Inferior parietal cortex (tissue), 1 donor: ENCODE measurements around the gene OR14A16.

Experiments used
- DNase-seq: peaks from one replicate; pipeline ENCODE4 v3.0.0-alpha.2; 2016; ENCODE audit errors: extremely low spot score

The OR14A16 gene, protein sequence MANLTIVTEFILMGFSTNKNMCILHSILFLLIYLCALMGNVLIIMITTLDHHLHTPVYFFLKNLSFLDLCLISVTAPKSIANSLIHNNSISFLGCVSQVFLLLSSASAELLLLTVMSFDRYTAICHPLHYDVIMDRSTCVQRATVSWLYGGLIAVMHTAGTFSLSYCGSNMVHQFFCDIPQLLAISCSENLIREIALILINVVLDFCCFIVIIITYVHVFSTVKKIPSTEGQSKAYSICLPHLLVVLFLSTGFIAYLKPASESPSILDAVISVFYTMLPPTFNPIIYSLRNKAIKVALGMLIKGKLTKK

DNA sequence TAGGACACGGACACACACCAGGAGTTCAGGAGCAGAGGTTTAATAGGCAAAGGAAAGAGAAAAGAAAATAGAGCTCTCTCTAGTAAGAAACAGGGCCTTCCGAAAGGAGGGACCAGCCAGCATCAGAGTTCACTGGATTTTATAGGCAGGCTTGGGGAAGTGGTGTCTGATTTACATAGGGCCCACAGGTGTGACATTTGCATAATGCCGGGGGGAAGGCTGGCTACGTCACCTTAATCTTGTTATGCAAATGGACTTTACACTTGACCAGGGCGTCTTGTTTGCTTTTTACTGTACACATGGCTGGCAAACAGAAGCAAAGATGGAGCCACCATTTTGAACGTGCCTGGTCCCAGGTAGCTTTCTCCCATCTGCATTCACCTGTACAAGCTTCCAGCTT lies at the start of gene OR14A16:
Gene OR14A16, minus strand, starts transcription at position 97 of the 400 bp plus-strand sequence. CDS start 8,390 bp downstream, outside the sequence.
- DNase-seq, result no peak

DNA sequence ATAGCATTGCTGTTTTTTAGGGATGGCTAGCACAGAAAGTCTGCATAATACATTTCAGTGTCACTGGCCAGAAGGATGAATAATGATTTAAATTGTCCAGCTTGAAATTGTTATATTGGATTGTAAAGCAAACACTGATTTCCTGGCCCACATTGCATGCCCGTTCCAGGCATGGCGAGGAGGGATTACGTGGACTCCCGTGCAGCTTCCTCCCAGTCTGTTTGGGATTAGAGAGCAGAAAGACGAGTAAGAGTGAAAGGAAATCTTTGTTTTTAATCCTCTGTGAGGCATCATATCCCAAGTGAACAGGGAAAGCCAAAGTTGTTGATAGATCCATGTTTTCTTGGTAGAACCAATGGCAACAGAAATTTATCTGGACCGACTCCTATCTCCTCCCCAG lies 41.5 kb upstream of the OR14A16 start:
- DNase-seq, result no peak

DNA sequence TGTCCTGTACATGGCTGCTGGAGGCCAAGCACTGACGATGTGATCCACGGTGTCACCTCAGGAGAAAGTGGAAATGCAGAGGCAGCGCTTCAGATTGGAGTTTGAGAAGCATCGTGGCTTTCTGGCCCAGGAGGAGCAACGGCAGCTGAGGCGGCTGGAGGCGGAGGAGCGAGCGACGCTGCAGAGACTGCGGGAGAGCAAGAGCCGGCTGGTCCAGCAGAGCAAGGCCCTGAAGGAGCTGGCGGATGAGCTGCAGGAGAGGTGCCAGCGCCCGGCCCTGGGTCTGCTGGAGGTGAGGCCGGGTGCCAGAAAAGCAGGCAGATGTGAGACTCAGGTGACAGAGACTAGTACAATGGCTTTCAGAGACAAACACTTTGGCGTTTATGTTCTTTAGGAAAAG lies 40.7 kb upstream of the OR14A16 start:
- DNase-seq, result no peak

DNA sequence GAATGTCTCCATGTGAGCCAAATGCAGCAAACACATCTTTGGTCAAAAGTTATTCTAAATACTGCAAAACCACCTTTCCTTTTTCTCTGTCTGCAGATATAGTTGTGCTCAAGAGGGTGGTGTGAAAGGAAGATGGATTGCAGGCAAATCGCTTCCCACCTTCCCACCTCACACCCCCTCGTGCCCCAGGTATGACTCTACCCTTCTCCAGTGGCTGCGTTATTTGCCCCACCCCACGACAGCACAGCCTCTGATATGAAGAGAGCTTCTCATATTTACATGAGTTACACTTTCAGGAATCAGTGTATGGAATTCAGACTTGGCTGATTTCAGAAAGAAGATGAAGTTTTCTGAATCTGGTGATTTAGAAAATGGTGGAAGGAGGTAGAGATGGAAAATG lies 38.8 kb upstream of the OR14A16 start:
- no peak for DNase-seq

DNA sequence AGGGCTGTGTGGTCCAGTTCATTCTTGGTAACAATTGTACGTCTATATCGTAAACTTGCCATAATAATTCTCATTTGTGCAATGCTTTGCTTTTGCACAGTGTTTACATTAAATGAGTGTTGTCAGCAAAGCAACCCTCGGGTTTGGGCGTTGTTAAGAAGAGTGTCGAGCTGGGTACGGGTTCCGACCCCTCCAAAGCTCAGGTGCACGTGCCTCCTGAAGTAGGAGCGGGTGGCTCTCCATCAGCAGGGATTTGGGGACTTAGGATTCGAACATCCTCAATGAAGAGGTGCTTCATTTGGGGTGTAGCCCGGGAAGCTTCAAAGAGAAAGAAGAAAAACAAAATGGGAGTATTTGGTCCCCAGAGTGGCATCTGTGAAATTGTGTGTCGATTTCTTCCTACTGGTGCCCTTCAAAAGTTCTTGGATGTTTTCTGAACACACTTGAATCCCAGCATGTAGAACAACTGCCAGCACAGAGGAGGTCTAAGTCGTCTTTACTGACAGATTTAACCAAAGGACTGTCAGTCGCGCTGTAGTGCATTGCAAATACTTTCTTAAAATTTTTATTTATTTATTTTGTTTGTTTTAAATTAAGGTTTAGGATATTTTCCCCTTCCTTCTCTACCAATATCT lies 34.2 kb upstream of the OR14A16 start:
- DNase-seq, result no peak

DNA sequence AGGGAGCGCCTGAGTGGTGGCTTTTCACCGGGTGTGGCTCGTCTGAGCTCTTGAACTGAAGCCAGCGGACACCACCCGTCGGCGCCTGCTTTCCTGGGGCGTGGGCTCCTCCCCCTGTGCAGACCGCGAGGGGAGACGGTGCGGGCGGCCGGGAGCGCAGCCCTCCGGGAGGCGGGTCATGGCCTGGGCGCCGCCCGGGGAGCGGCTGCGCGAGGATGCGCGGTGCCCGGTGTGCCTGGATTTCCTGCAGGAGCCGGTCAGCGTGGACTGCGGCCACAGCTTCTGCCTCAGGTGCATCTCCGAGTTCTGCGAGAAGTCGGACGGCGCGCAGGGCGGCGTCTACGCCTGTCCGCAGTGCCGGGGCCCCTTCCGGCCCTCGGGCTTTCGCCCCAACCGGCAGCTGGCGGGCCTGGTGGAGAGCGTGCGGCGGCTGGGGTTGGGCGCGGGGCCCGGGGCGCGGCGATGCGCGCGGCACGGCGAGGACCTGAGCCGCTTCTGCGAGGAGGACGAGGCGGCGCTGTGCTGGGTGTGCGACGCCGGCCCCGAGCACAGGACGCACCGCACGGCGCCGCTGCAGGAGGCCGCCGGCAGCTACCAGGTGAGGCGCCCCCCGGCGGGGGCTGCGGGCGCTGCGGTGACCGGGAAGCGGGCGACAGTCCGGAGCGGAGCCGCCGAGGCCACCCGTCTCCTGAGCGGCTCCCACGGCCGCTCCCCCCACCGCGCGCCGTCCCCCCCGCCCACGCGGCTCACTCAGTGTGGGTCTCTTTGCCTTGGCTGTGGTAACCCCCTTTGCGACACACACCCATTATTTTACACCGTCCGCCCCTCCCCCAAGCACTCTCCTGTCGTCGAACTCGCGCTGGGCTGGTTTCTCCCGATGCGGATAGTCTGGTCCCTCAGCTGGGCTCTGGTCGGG lies 33.4 kb upstream of the OR14A16 start, which contains the start of gene TRIM58:
Gene TRIM58, plus strand, starts transcription at position 119 of the 916 bp plus-strand sequence. Its CDS starts 60 bp downstream, at position 179.
- DNase-seq, result peak; percentile 39

DNA sequence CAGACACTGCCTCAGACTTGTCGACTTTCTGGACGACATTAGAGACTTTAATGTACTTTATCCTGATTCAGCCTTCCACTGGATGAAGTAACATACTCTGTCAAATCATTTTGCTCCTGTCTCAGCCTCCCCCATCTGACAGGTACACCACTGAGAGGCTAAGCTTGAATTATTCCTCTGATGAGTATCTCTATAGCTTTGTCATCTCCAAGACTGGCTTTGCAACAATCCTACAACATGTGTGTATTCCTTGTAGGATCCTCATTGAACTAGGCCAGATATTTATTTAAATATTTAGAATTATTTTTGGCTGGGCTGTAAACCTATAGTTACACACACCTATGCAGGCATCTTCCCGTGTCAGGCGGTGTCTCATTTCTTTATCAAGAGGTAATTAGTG lies 32.0 kb upstream of the OR14A16 start:
- no peak for DNase-seq

DNA sequence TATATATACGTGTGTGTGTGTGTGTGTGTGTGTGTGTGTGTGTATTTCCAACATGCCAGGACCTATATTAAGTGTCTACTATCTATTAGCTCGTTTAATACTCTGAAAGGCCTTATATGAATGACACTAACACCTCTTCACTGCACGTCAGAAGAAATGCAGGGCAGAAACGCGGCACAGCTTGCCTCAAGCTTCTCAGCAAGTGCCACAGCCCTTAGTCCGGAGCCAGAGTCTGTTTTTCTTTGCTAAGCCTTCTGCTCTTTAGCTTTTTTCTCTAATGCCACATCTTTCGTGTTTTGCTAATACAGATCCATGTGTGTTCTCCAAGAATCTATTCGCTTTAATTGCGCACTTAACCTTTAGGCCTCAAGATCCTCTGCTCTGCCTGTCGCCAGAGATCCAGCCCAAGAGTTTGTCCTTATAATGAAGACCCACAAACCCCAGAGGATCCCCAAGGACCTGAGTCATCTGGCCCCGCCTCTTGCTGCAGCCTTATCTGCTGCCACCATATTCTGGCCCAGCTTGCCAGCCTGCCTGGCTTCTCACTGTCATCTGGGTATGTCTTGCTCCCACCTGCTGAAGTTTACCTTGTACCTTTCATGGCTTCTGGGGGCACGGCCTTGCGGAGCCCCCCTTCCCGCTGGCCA lies 31.1 kb upstream of the OR14A16 start:
- DNase-seq, result peak; percentile 38

DNA sequence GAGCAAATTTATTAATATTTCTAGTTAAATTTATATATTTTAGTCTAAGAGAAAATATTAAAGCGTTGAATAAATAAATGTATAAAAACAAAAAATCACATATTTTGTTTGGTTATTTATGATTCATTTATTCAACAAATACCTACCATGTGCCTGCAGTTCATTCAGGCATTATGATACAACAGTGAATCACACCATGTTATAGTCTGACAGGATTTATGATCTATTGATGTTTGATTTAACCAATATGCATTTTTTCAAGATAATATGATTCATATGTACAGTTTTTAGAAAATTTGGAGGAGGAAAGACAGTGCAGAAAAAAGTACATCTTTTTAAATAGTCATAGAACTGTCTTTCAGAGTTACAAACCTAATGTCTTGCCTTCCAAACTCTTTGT lies 25.7 kb upstream of the OR14A16 start:
- DNase-seq, result no peak

DNA sequence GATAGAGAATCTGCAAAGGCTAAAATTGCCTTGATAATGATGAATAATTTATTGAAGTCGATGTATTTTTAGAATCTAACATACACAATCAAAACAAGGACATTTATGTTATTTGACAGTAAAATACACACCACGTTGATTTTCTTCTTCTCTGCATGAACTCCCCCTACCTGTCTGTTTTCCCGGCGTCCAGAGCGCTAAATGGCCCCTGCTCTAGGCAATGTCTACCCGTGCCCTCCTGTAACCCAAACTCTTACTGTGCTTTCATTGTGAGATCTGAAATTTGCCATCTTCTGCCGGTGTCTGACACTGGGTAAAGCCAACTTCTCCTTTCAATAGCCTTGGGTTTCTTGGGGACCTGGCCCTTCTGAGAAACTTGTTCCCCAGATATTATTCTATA lies 24.4 kb upstream of the OR14A16 start:
- no peak for DNase-seq

DNA sequence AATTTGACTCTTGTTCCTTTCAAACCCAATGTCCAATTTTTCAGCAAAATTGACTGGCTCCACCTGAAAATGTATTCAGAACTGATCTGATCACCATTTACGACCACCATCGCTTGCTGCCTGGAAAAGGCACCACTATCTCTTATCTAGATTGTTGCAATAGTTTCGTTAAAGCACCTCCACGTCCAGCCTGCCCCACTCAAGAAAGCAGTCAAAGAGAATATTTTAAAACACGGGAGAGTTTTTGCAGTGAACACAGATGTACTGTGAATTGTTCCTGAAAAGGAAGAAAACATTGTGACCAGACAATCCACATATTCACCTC lies 21.7 kb upstream of the OR14A16 start:
- DNase-seq, result no peak

DNA sequence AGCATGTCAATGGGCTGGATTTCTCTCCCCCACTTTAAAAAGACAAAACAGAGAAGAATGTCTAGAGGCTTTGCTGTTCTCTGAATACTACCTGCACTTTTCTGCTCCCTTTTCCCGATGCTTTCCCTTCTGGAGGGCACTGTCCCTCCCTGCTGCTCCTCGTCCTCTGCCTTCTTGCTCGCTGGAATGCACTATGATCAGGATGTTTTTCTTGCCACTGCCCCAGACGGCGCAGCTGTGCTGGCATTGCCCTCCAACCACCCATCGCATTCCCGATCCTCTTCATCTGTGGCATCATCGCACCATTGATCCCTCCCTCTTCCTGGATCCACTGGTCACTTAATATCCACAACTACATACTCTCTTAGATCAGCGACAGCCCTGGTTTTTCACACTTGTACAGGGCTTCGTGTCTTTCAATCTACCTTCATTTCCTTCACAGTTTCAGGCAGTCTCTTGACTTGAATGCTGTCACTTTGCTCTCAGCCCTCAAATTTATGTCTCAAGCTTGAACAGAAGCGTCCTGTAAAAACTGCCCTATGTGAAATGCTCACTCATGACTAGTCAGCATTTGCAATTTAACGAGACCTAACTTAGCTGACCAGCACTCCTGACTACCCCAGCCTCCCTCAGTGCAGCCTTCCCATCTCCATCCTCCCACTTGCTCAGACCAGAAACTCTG lies 21.2 kb upstream of the OR14A16 start:
- DNase-seq, result no peak

DNA sequence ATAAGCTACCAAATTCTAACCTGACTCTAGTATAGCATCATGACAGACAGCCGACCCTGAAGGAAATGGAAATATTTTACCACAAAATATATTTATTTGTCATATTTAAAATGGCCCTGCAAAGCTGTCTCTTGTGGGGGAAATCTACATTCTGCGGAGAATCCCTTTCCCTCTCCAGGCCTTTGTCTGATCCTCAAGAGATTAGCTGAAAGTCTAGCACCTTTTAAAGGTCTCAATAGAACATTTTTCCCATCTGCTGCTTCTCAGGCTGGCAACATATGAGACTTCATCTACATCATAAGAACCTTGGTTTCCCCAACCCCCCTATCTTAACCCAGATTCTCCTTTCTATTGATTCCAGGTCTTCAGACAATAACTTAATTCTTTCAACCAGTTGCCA lies 19.5 kb upstream of the OR14A16 start:
- no peak for DNase-seq

DNA sequence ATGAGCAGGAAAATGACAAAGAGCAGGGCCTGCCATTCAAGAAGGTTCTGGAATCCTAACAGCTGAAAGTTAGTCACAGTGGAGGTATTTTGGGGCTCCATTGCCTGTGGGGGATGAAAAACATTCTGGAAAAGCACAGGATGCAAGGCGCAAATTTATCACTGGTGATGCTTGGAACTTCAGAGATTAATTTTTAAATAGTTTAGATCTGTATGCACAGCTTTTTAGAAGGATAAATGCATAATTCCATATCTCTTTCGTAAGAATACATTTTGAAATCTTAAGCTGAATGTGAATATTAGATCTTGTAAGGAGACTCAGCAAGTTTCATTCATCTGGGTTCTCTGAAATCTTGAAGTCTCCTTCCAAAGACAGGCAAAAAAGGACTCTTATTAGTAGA lies 17.9 kb upstream of the OR14A16 start, which contains the start of gene OR11L1:
Gene OR11L1, minus strand, starts transcription at position 101 of the 400 bp plus-strand sequence. Its CDS starts 0 bp downstream, at position 101.
- no peak for DNase-seq

DNA sequence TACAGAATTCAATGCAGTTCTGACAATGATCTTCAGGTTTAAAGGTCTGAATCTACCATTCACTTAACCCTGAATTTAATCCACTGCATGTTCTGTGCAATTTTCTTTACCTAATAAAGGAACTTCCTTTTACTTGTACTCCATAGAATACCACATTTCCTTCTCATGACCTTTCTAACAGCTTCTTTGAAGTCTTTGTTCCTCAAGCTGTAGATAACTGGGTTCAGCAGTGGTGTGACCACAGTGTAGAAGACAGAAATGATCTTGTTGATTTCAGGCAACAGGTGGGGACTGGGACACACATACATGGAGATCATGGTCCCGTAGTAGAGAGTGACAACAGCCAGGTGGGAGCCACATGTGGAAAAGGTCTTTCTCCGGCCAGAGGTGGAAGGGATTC lies 16.9 kb upstream of the OR14A16 start:
- no peak for DNase-seq

DNA sequence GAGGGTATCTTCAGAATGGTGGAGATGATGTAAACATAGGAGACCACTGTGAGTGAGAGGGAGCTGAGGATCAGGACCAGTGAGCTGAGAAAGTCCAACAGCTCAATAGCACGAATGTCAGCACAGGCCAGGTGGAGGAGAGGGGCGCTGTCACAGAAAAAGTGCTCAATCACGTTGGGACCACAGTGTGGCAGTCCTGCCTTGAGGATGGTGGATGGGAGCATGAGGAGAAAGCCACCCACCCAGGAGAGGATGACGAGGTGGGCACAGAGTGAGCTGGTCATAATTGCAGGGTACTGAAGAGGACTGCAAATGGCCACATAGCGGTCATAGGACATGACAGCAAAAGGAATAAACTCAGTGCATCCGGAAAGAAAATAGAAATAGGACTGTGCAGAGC lies 9.7 kb upstream of the OR14A16 start:
- no peak for DNase-seq

DNA sequence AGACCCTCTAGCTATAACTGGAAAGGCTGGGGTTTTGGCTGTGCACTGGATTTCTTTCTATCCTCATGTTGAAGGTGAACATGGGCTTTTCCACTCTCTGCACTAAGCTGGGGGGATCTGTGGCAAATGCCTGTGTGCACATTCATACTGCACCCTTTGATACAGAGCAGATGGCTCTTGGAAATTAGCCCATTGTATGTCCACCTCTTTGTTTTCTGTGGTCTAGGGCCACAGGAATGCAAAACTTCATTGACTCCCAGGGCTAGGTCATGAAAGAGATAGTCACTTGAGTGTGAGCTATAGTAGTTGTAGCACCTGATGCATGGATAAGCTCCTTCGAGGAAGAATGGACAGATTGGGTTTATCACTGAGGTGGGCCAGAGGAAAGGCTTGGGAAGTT lies 5.7 kb upstream of the OR14A16 start:
- no peak for DNase-seq

DNA sequence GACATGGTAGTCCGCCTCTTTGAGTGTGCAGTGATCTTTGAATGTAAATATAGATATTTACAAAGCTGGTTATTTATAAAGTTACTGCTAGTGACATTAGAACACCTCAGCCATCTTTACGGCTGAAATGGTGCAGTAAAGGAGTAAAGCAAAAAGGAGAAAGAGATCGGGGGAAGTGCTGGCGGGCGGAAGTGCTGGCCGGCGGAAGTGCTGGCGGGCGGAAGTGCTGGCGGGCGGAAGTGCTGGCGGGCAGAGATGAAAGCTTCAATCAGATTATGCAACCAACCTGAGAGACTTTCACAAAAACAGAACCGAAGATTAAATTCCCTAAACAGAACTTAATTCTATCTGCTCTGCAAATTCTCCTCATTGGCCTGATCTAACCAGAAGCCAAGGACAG lies 1.4 kb upstream of the OR14A16 start:
- DNase-seq, result no peak

DNA sequence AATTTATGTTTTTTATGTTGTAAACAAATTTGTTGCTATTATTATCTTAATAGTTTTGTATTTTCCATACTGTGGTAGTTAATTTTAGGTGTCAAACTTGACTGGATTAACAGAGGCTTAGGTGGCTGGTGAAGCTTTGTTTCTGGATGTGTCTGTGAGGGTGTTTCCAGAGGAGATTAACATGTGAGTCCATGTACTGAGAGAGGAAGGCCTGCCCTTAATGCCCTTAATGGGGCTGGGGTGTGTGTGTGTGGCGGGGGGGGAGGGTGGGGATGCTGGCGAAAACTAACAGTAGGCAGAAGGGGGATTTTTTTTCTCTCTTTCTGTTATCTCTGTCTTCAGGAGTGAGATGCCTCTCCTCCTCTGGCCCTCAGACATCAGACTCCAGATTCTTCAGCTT lies 1.9 kb downstream of the OR14A16 start:
- DNase-seq, result no peak

DNA sequence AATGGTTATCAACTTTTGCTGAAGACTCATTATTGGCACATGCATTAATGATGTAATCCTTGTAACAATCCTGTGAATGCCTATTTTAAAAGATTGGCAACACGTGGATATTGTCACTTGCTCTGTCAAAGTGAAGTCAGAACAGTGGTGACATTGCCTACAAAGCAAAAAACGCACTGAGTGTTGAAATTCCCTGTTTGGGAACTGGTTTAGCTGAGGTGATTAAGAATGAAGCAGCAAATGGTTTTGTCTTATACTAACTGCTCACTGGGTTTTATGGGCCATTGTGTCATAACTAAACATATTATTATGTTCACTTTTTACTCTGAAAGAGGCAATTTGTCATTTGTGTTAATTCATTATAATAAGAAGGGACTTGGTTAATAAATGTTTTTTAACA lies 11.3 kb downstream of the OR14A16 start:
- no peak for DNase-seq

DNA sequence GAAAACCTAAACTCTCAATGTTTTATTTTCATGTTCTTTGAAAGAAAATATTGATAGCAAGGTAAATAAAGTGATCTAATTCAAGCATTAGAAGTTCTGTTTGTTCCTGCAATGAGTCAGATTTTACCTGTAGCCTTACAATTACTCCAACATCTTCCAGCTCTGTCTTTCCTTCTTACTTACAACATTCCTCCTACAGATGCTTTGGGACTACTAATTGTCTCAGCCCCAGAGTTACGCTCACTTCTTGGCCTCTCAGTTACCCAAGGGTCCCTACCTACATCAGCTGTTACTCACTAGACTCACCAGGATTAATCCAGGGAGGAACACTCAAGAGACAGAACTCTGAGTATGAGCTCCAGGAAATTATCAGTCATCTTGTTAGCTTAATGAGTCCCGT lies 26.4 kb downstream of the OR14A16 start:
- DNase-seq, result no peak
